GM12878 (cell line): ENCODE measurements around the gene VPS39. TPM values are rescaled to one million over a fixed set of nuclear protein-coding genes. Genes with fewer than 3 reads are reported as not detected.
A peak's percentile ranks its signal among the peaks of the same experiment; 100 is the strongest.

Experiments used
- ATF7 ChIP-seq: fragments of 450-650 bp; IDR thresholded peaks from 2 replicates; pipeline ENCODE4 v1.6.1; 2016; ENCODE audit warnings: low read depth, mild to moderate bottlenecking
- CHD1 ChIP-seq: IDR thresholded peaks from 2 replicates; pipeline ENCODE4 v1.6.1; 2012; ENCODE audit warnings: low read depth, low read length, improper control_type of control experiment
- CHD2 ChIP-seq: IDR thresholded peaks from 2 replicates; pipeline ENCODE4 v1.6.1; 2011; ENCODE audit warnings: low read depth, low read length, improper control_type of control experiment, borderline replicate concordance
- DPF2 ChIP-seq: fragments of 450-650 bp; IDR thresholded peaks from 2 replicates; pipeline ENCODE4 v1.6.1; 2017; ENCODE audit warnings: mild to moderate bottlenecking
- EED ChIP-seq: sonication (generic); IDR thresholded peaks from 2 replicates; pipeline ENCODE4 v1.6.1; 2016; ENCODE audit warnings: antibody characterized with exemption, low read depth
- FOXK2 ChIP-seq: fragments of 450-650 bp; IDR thresholded peaks from 2 replicates; pipeline ENCODE4 v1.6.1; 2017; ENCODE audit warnings: mild to moderate bottlenecking, moderate library complexity
- HDAC2 ChIP-seq: fragments of 200-600 bp; sonication (generic); IDR thresholded peaks from 2 replicates; pipeline ENCODE4 v1.6.1; 2017
- HDAC6 ChIP-seq: fragments of 200-600 bp; sonication (generic); IDR thresholded peaks from one replicate; pipeline ENCODE4 v1.8.0; 2017; ENCODE audit warnings: antibody characterized with exemption; ENCODE audit not compliant: unreplicated experiment
- HDGF ChIP-seq: fragments of 450-650 bp; IDR thresholded peaks from 2 replicates; pipeline ENCODE4 v1.6.1; 2016; ENCODE audit warnings: antibody characterized with exemption
- IKZF1 ChIP-seq: fragments of 450-650 bp; conservative IDR thresholded peaks from 2 replicates; pipeline ENCODE4 v1.6.1; 2017; ENCODE audit warnings: antibody characterized with exemption, mild to moderate bottlenecking
- IRF4 ChIP-seq: IDR thresholded peaks from 2 replicates; pipeline ENCODE4 v1.6.1; 2011; ENCODE audit warnings: low read depth, low read length
- LARP7 ChIP-seq: fragments of 450-650 bp; IDR thresholded peaks from 2 replicates; pipeline ENCODE4 v1.6.1; 2017; ENCODE audit warnings: mild to moderate bottlenecking
- MLLT1 ChIP-seq: fragments of 450-650 bp; IDR thresholded peaks from 2 replicates; pipeline ENCODE4 v1.6.1; 2016; ENCODE audit warnings: mild to moderate bottlenecking
- MTA2 ChIP-seq: fragments of 450-650 bp; IDR thresholded peaks from 2 replicates; pipeline ENCODE4 v1.6.1; 2016; ENCODE audit warnings: low read depth, mild to moderate bottlenecking, moderate library complexity
- NFYB ChIP-seq: IDR thresholded peaks from 2 replicates; pipeline ENCODE4 v1.6.1; 2011; ENCODE audit warnings: low read depth, mild to moderate bottlenecking, low read length, improper control_type of control experiment, moderate library complexity; ENCODE audit not compliant: insufficient read depth
- POLR2A ChIP-seq: IDR thresholded peaks from 2 replicates; pipeline ENCODE4 v1.6.1; 2011; ENCODE audit warnings: low read depth, mild to moderate bottlenecking, low read length
- POU2F2 ChIP-seq: IDR thresholded peaks from 3 replicates; pipeline ENCODE4 v1.6.1; 2011; ENCODE audit warnings: low read depth, mild to moderate bottlenecking, low read length, borderline replicate concordance
- SIN3A ChIP-seq: IDR thresholded peaks from 2 replicates; pipeline ENCODE4 v1.6.1; 2012; ENCODE audit warnings: low read depth, low read length, improper control_type of control experiment
- SMAD1 ChIP-seq: fragments of 450-650 bp; IDR thresholded peaks from 2 replicates; pipeline ENCODE4 v1.6.1; 2018; ENCODE audit warnings: mild to moderate bottlenecking, low read depth; ENCODE audit not compliant: partially characterized antibody
- SMAD5 ChIP-seq: IDR thresholded peaks from 2 replicates; pipeline ENCODE4 v1.6.1; 2016; ENCODE audit warnings: antibody characterized with exemption, low read depth
- TAF1 ChIP-seq: IDR thresholded peaks from 2 replicates; pipeline ENCODE4 v1.6.1; 2011; ENCODE audit warnings: mild to moderate bottlenecking, low read depth, low read length, borderline replicate concordance
- TARDBP ChIP-seq: IDR thresholded peaks from 2 replicates; pipeline ENCODE4 v1.6.1; 2016; ENCODE audit warnings: borderline replicate concordance
- TCF12 ChIP-seq: IDR thresholded peaks from 2 replicates; pipeline ENCODE4 v1.6.1; 2011; ENCODE audit warnings: low read depth, mild to moderate bottlenecking, low read length
- ZBED1 ChIP-seq: IDR thresholded peaks from 2 replicates; pipeline ENCODE4 v1.6.1; 2016; ENCODE audit warnings: borderline replicate concordance
- polyA plus RNA-seq, 11 experiments: library from polyadenylated mRNA; depleted of rRNA in 4 of 11; unstranded in 6 of 11; stranded (reverse) in 5 of 11; fragments of >200 nt; fragmentation: Nextera tagmentation in 4 of 11; fragmentation: Illumina TruSeq in 1 of 11; extraction: Ambion mirVana in 4 of 11; extraction: Trizol in 1 of 11; gene quantifications; 1 replicate in 1 of 11; 2 replicates in 10 of 11; pipeline versions ENCODE4 v1.2.1 to v1.2.3, GENCODE V29; 2011 to 2016; ENCODE audit warnings: inconsistent platforms in 2 of 11, missing spikeins in 2 of 11, low read depth in 1 of 11
- total RNA-seq, 4 experiments: library from RNA; depleted of rRNA in 3 of 4; stranded (reverse); fragments of >200 nt in 3 of 4; fragmentation: Illumina TruSeq in 1 of 4; extraction: Trizol in 1 of 4; gene quantifications; 2 replicates each; pipeline versions ENCODE4 v1.2.1 to v1.2.3, GENCODE V29; 2013 to 2021
- TF ChIP-seq, protein P1 (sequence below): fragments of 450-650 bp; IDR thresholded peaks from 2 replicates; pipeline ENCODE4 v1.6.1; 2017; ENCODE audit warnings: mild to moderate bottlenecking, low read depth, inconsistent platforms; ENCODE audit not compliant: poor library complexity, severe bottlenecking
- TF ChIP-seq, protein P2 (sequence below): fragments of 450-650 bp; IDR thresholded peaks from 2 replicates; pipeline ENCODE4 v1.6.1; 2016; ENCODE audit warnings: mild to moderate bottlenecking
- TF ChIP-seq, protein P3 (sequence below): IDR thresholded peaks from 2 replicates; pipeline ENCODE4 v1.6.1; 2011; ENCODE audit warnings: borderline replicate concordance, low read depth, mild to moderate bottlenecking, moderate library complexity, low read length; ENCODE audit not compliant: insufficient read depth, poor library complexity, severe bottlenecking

The VPS39 gene
- total and polyA plus RNA-seq, 10 of the 15 experiments (the other 5 are each of a cell fraction or from before 2014, with no cell fraction given): 4.9 to 50.0 (median 36.2) TPM

DNA sequence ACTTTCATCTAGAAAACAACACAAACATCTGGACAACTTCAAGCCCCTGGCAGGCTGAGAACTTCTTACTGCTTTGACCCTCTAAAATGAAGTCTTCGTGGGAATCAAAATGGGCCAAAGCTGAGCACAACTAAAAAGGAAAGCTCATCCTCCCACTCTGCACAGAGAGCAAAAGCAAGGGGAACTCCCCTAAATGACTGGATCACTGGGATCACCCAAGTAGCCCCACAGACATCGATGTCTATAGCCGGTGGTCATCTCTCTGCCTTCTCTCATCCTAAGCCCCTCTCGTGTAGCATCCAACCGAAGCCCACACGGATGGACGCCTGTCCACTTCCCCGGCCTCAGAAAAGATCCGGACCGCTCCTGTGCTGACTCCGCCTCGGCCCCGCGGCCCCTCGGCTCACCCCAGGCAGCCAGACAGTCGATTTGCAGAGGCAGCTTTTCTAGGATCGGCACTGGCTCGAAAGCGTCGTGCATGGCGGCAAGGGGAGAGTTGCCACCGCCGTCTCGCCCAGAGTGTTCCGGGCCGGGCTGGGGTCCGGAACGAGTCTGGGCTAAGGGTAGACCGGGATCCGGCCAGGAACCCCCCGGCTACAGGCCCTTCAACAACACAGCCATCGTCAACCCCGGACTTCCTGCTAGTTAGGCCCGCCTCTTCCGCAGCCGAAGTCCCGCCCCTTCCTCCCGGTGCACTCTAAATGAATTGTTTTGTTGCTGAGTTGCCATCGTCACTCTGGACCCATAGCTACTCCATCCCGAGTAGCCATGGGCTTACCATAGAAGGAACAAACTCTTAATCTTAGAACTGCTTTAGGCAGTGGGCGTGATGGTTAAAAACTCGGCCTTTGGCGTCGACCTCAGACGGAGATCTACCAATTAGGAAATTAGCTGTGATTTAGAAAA is at the start of gene VPS39 (continued):
- 0 out of 2 replicates have a peak, but pooled peaks have one; percentile 44 for TF ChIP-seq ZBED1
- peak; percentile 46; the same call in 1 of the 2 replicates for TF ChIP-seq IKZF1
- TF ChIP-seq HDAC6: no peak
- TF ChIP-seq TAF1: peak; percentile 76
- no peak for TF ChIP-seq TARDBP
- no peak for TF ChIP-seq MTA2
- TF ChIP-seq POU2F2: peak; percentile 63; the same call in 1 of the 3 replicates
- TF ChIP-seq SMAD1: peak; percentile 43
- TF ChIP-seq TCF12: no peak
- TF ChIP-seq SMAD5: no peak
- TF ChIP-seq SIN3A: peak; percentile 90
- peak; percentile 51 for TF ChIP-seq CHD2
- no peak for TF ChIP-seq DPF2
- TF ChIP-seq, protein P1, sequence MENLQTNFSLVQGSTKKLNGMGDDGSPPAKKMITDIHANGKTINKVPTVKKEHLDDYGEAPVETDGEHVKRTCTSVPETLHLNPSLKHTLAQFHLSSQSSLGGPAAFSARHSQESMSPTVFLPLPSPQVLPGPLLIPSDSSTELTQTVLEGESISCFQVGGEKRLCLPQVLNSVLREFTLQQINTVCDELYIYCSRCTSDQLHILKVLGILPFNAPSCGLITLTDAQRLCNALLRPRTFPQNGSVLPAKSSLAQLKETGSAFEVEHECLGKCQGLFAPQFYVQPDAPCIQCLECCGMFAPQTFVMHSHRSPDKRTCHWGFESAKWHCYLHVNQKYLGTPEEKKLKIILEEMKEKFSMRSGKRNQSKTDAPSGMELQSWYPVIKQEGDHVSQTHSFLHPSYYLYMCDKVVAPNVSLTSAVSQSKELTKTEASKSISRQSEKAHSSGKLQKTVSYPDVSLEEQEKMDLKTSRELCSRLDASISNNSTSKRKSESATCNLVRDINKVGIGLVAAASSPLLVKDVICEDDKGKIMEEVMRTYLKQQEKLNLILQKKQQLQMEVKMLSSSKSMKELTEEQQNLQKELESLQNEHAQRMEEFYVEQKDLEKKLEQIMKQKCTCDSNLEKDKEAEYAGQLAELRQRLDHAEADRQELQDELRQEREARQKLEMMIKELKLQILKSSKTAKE: no peak
- no peak for TF ChIP-seq IRF4
- TF ChIP-seq FOXK2: peak; percentile 65
- TF ChIP-seq LARP7: peak; percentile 79; the same call in 1 of the 2 replicates
- TF ChIP-seq POLR2A: peak; percentile 92
- no peak for TF ChIP-seq NFYB
- no peak for TF ChIP-seq HDAC2
- TF ChIP-seq EED: no peak
- TF ChIP-seq, protein P2, sequence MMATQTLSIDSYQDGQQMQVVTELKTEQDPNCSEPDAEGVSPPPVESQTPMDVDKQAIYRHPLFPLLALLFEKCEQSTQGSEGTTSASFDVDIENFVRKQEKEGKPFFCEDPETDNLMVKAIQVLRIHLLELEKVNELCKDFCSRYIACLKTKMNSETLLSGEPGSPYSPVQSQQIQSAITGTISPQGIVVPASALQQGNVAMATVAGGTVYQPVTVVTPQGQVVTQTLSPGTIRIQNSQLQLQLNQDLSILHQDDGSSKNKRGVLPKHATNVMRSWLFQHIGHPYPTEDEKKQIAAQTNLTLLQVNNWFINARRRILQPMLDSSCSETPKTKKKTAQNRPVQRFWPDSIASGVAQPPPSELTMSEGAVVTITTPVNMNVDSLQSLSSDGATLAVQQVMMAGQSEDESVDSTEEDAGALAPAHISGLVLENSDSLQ: peak; percentile 33; the same call in 1 of the 2 replicates
- TF ChIP-seq, protein P3, sequence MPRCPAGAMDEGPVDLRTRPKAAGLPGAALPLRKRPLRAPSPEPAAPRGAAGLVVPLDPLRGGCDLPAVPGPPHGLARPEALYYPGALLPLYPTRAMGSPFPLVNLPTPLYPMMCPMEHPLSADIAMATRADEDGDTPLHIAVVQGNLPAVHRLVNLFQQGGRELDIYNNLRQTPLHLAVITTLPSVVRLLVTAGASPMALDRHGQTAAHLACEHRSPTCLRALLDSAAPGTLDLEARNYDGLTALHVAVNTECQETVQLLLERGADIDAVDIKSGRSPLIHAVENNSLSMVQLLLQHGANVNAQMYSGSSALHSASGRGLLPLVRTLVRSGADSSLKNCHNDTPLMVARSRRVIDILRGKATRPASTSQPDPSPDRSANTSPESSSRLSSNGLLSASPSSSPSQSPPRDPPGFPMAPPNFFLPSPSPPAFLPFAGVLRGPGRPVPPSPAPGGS: peak; percentile 41
- peak; percentile 58; the same call in 1 of the 2 replicates for TF ChIP-seq MLLT1
- peak; percentile 71; the same call in 1 of the 2 replicates for TF ChIP-seq HDGF
- TF ChIP-seq CHD1: 0 out of 2 replicates have a peak, but pooled peaks have one; percentile 51
- TF ChIP-seq ATF7: peak; percentile 36
